GM12801 (cell line): ENCODE measurements around the gene FBXL7.

Experiments
- TF ChIP-seq, protein P1 (sequence below): IDR thresholded peaks from one replicate; pipeline ENCODE4 v1.5.1; 2011; ENCODE audit warnings: control low read depth; ENCODE audit not compliant: insufficient read length; ENCODE audit errors: extremely low read depth

The FBXL7 gene

DNA sequence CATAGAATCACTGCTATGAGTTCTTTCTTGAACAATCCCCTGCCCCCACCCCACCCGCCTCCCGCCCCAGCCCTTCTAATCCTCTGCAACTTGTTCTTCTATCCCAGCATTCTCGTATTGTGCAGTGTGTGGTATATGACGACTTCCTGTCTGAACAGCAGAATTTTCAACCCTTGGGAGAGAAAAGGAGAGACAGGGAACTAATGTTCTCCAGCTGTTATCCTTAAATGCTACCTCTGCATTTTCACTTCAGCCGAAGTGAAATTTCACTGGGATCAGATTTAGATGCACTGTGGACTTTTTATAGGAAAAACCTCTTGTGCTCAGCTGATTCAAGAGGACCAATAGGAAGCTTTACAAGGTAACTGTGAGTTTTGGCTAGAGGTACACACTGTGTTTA, 2.2 kb downstream of the FBXL7 start:
- TF ChIP-seq, protein P1, sequence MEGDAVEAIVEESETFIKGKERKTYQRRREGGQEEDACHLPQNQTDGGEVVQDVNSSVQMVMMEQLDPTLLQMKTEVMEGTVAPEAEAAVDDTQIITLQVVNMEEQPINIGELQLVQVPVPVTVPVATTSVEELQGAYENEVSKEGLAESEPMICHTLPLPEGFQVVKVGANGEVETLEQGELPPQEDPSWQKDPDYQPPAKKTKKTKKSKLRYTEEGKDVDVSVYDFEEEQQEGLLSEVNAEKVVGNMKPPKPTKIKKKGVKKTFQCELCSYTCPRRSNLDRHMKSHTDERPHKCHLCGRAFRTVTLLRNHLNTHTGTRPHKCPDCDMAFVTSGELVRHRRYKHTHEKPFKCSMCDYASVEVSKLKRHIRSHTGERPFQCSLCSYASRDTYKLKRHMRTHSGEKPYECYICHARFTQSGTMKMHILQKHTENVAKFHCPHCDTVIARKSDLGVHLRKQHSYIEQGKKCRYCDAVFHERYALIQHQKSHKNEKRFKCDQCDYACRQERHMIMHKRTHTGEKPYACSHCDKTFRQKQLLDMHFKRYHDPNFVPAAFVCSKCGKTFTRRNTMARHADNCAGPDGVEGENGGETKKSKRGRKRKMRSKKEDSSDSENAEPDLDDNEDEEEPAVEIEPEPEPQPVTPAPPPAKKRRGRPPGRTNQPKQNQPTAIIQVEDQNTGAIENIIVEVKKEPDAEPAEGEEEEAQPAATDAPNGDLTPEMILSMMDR: no peak

GRCh38 chr5:15506146-15506545, 6.2 kb downstream of the FBXL7 start:
- TF ChIP-seq, protein P1: no peak

DNA sequence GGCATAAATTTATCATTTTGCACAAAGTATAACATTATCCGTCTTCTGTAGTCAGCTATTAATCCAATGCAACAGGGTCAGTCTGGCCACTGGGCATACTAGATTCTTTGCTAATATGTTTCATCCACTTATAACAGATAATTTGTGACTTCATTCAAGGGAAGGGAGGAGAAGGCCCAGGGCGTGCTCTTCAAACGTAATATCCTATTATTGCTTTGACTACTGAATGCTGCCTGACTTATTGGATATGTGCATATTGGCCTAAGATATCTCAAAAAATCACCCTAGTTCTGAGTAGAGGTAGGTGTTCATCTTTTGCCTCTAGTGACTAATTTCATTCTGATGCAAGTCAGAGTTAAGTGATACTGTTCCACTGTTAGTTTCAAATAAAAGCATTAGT, 6.9 kb downstream of the FBXL7 start:
- TF ChIP-seq, protein P1: no peak

GRCh38 chr5:15510092-15510491, 10.1 kb downstream of the FBXL7 start:
- TF ChIP-seq, protein P1: no peak

GRCh38 chr5:15510831-15511230, 10.9 kb downstream of the FBXL7 start:
- TF ChIP-seq, protein P1: no peak

DNA sequence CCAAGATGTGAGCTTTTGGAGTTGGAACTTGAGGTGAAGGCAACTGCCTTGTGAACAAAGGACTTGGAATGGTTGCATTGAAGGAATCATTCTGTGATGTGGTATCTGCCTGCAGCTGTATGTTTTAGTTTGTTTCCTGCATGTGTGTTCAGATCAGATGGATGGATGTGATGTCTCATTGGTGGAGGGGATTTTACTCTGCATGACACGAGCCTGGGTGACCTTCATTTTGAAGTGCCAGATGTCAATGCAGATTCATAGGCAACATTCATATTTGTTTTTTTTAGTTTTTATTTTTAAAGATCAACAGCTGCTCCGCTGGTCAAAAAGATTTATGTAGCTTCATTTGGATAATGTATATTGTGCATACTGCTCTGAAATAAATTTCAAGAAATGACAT, 13.5 kb downstream of the FBXL7 start:
- TF ChIP-seq, protein P1: no peak

GRCh38 chr5:15513911-15514310, 13.9 kb downstream of the FBXL7 start:
- TF ChIP-seq, protein P1: no peak

- TF ChIP-seq, protein P1: no peak
These were observed 15.2 kb downstream of the FBXL7 start for GRCh38 chr5:15515229-15515628.
